ENCODE results near the gene TRIM16. TPM values are rescaled to one million over a fixed set of nuclear protein-coding genes. Genes with fewer than 3 reads are reported as not detected.

TRIM16 gene
- total and polyA plus RNA-seq, 2 of the 4 experiments (the other 2 are of a cell fraction) = 22.3 to 52.5 TPM

DNA sequence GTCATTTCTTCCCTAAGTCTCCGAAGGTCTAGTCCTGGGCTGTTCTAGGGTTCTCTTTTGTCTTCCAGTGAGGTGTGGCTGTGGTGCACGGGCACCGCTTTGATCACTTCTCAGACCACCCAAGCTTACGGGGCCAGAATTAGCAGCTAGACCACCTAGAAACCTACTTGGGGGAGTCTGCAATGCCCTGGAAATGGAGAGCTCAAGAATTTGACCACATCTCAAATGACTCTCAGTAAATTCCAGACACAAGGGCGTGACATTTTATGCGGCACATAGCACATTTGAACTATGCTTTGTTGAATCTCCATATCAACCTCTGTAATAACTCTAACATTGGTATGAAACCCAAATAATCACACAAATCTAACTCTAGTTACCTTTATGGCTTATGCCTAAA is 24.9 kb downstream of the TRIM16 start:
- Histone ChIP-seq H4K20me1 (ENCODE audit: insufficient read depth, low read length) (no peaks in the 10 kb centered on the region), H2BK5ac (ENCODE audit: low read depth, low read length, poor library complexity, severe bottlenecking) (no peak overlapping the region), H2AK5ac (ENCODE audit: low read depth, low read length) (no peak overlapping the region), H3K9me1 (ENCODE audit: insufficient read depth, low read length) (no peaks in the 10 kb centered on the region; the same call in 1 of the 2 replicates), H3K4ac (ENCODE audit: low read depth, low read length) (no peak overlapping the region), H2AK9ac (replicated peaks; ENCODE audit: low read depth, low read length, poor library complexity) (no peak overlapping the region), H2BK20ac (ENCODE audit: low read depth, low read length) (no peak overlapping the region), H2AFZ (replicated peaks; ENCODE audit: low read length, poor library complexity) (no peak overlapping the region), H3K36me3 (ENCODE audit: control insufficient read depth, insufficient read depth, low read length) (peaks cover 4% of the 10 kb centered on the region), H3K18ac (ENCODE audit: low read depth, low read length) (no peak overlapping the region), H3K4me3 (ENCODE audit: insufficient read depth, low read depth, low read length) (no peak overlapping the region), H4K91ac (ENCODE audit: insufficient read depth, low read depth, low read length) (no peak overlapping the region), H3K9me3 (ENCODE audit: control insufficient read depth, insufficient read depth, low read length) (no peaks in the 10 kb centered on the region), H2BK120ac (ENCODE audit: low read depth, low read length) (no peak overlapping the region), H3K23ac (ENCODE audit: low read depth, low read length) (no peak overlapping the region), H3K79me1 (ENCODE audit: low read depth in 1 of 2, low read length in 2 of 2) (no peaks in the 10 kb centered on the region), H3K14ac (replicated peaks; ENCODE audit: low read depth, low read length) (no peak overlapping the region), H3K56ac (ENCODE audit: extremely low read depth, insufficient read depth, low read length) (no peak overlapping the region), H3K27ac (ENCODE audit: insufficient read depth, low read length) (no peak overlapping the region), H3K4me2 (ENCODE audit: low read depth, low read length) (no peak overlapping the region), H4K5ac (ENCODE audit: low read depth, low read length) (no peak overlapping the region), H3K4me1 (ENCODE audit: control insufficient read depth, insufficient read depth, low read length) (peaks cover 7% of the 10 kb centered on the region), H3K27me3 (ENCODE audit: control insufficient read depth, insufficient read depth, low read length) (no peaks in the 10 kb centered on the region), H2BK15ac (ENCODE audit: low read depth, low read length) (no peak overlapping the region), H4K8ac (ENCODE audit: low read depth in 2 of 2, low read length in 2 of 2) (no peak overlapping the region), H3K9ac (ENCODE audit: low read depth, low read length) (no peak overlapping the region)
- DNase-seq = no peak
- ChIA-PET POLR2A (ENCODE audit: unreplicated experiment) (no interaction called here), CTCF (interaction anchor here (0.5 kb wide), 1 partner anchor 101 kb away, joined by 3 read pairs; no protein-coding TSS in a partner anchor)
- in situ Hi-C loops (cut with MboI; ENCODE audit: low sequenced_read_pairs) = loop anchor here (25.0 kb wide), 1 partner anchor 397 kb away; the partner anchor contains the start of gene PMP22
- intact Hi-C loops (cut with micrococcal nuclease) = no loop called here
- ATAC-seq (ENCODE audit: low read depth) = no peak
- WGBS, 2 experiments (ENCODE audit: extremely low coverage in 2 of 2, insufficient read length in 1 of 2) = no CpG with 5 or more reads among the region's 6 CpGs
- no TSS peak for BruUV-seq (replicated peaks)
- TF ChIP-seq MAFK (IDR thresholded peaks at IDR 0.05; ENCODE audit: low read depth, low read length) (no peak), RFX5 (IDR thresholded peaks at IDR 0.05; ENCODE audit: low read depth, low read length) (no peak), MAZ (IDR thresholded peaks at IDR 0.05; ENCODE audit: borderline replicate concordance, low read depth, low read length) (no peak), CEBPB (IDR thresholded peaks at IDR 0.05; ENCODE audit: low read depth, low read length) (no peak)
- TF ChIP-seq, protein P1, sequence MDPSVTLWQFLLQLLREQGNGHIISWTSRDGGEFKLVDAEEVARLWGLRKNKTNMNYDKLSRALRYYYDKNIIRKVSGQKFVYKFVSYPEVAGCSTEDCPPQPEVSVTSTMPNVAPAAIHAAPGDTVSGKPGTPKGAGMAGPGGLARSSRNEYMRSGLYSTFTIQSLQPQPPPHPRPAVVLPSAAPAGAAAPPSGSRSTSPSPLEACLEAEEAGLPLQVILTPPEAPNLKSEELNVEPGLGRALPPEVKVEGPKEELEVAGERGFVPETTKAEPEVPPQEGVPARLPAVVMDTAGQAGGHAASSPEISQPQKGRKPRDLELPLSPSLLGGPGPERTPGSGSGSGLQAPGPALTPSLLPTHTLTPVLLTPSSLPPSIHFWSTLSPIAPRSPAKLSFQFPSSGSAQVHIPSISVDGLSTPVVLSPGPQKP (IDR thresholded peaks at IDR 0.05; ENCODE audit: borderline replicate concordance, low read depth, low read length) = no peak
- dilution Hi-C loops (cut with HindIII; ENCODE audit: low sequenced_read_pairs, unreplicated experiment) = no loop called here

All from IMR-90 (cell line).